HepG2 (cell line): ENCODE results near the gene TMEM214. TPM values are rescaled to one million over a fixed set of nuclear protein-coding genes. Genes with fewer than 3 reads are reported as not detected.
A peak's percentile ranks its signal among the peaks of the same experiment; 100 is the strongest.

ENCODE experiments used
- CREM ChIP-seq, 2 experiments: sonication (generic) in 1 of 2; formaldehyde crosslinking in 1 of 2; IDR thresholded peaks; 2 replicates each; pipeline versions ENCODE4 v1.4.0 to v1.6.1; 2016 to 2020; ENCODE audit warnings: antibody characterized with exemption in 1 of 2, mild to moderate bottlenecking in 1 of 2, missing genetic modification reagents in 1 of 2
- ELF4 ChIP-seq: sonication (generic); formaldehyde crosslinking; IDR thresholded peaks from 2 replicates; pipeline ENCODE4 v1.5.0; 2020; ENCODE audit warnings: missing genetic modification reagents, mild to moderate bottlenecking, moderate library complexity, borderline replicate concordance
- GABPA ChIP-seq, 2 experiments: IDR thresholded peaks; 2 replicates each; pipeline ENCODE4 v1.6.1; 2011 to 2016; ENCODE audit warnings: low read depth in 2 of 2, low read length in 1 of 2, missing biosample characterization in 1 of 2, missing genetic modification characterization in 1 of 2
- HHEX ChIP-seq: IDR thresholded peaks from 2 replicates; pipeline ENCODE4 v1.6.1; 2016; ENCODE audit warnings: control low read depth
- HIVEP1 ChIP-seq: sonication (generic); formaldehyde crosslinking; IDR thresholded peaks from 2 replicates; pipeline ENCODE4 v1.4.0; 2020; ENCODE audit warnings: mild to moderate bottlenecking, missing genetic modification reagents
- KAT2B ChIP-seq: fragments of 150-350 bp; IDR thresholded peaks from 2 replicates; pipeline ENCODE4 v1.6.1; 2014; ENCODE audit warnings: low read depth, low read length, borderline replicate concordance
- KDM4B ChIP-seq: sonication (generic); formaldehyde crosslinking; IDR thresholded peaks from 2 replicates; pipeline ENCODE4 v1.4.0; 2020; ENCODE audit warnings: missing genetic modification reagents
- KDM6A ChIP-seq: IDR thresholded peaks from 2 replicates; pipeline ENCODE4 v1.6.1; 2016; ENCODE audit warnings: low read depth
- MXD3 ChIP-seq: IDR thresholded peaks from 2 replicates; pipeline ENCODE4 v1.6.1; 2016; ENCODE audit warnings: mild to moderate bottlenecking, missing biosample characterization, missing genetic modification reagents
- NCOA2 ChIP-seq: sonication (generic); formaldehyde crosslinking; IDR thresholded peaks from 2 replicates; pipeline ENCODE4 v1.8.0; 2022; ENCODE audit warnings: inconsistent platforms
- NFKB2 ChIP-seq: sonication (generic); formaldehyde crosslinking; IDR thresholded peaks from 2 replicates; pipeline ENCODE4 v1.4.0; 2020; ENCODE audit warnings: missing genetic modification reagents, borderline replicate concordance
- RNF219 ChIP-seq: sonication (generic); formaldehyde crosslinking; IDR thresholded peaks from 2 replicates; pipeline ENCODE4 v1.5.0; 2020; ENCODE audit warnings: mild to moderate bottlenecking, missing genetic modification reagents
- SATB2 ChIP-seq: sonication (generic); formaldehyde crosslinking; IDR thresholded peaks from 2 replicates; pipeline ENCODE4 v1.5.0; 2020; ENCODE audit warnings: missing genetic modification reagents
- TGIF2 ChIP-seq: IDR thresholded peaks from 2 replicates; pipeline ENCODE4 v1.6.1; 2016; ENCODE audit warnings: control low read depth, missing compliant biosample characterization
- TRIM22 ChIP-seq: fragments of 450-650 bp; IDR thresholded peaks from 2 replicates; pipeline ENCODE4 v1.6.1; 2017
- ZBTB42 ChIP-seq: sonication (generic); formaldehyde crosslinking; IDR thresholded peaks from 2 replicates; pipeline ENCODE4 v1.5.0; 2020; ENCODE audit warnings: mild to moderate bottlenecking, missing genetic modification reagents
- ZBTB43 ChIP-seq: sonication (generic); formaldehyde crosslinking; conservative IDR thresholded peaks from 2 replicates; pipeline ENCODE4 v1.4.0; 2020; ENCODE audit warnings: missing genetic modification reagents
- ZFP36 ChIP-seq: fragments of 150-350 bp; IDR thresholded peaks from 2 replicates; pipeline ENCODE4 v1.6.1; 2018; ENCODE audit warnings: borderline replicate concordance, low read length, low read depth; ENCODE audit not compliant: partially characterized antibody
- ZNF644 ChIP-seq: IDR thresholded peaks from 2 replicates; pipeline ENCODE4 v1.6.1; 2016; ENCODE audit warnings: low read depth
- ZNF747 ChIP-seq: sonication (generic); formaldehyde crosslinking; IDR thresholded peaks from 2 replicates; pipeline ENCODE4 v1.8.1; 2023; ENCODE audit warnings: missing genetic modification reagents, mild to moderate bottlenecking, borderline replicate concordance
- ZNF775 ChIP-seq: sonication (generic); formaldehyde crosslinking; IDR thresholded peaks from 2 replicates; pipeline ENCODE4 v1.4.0; 2020; ENCODE audit warnings: missing genetic modification reagents, mild to moderate bottlenecking, moderate library complexity, borderline replicate concordance
- ZNF879 ChIP-seq: sonication (generic); formaldehyde crosslinking; IDR thresholded peaks from 2 replicates; pipeline ENCODE4 v1.8.1; 2023; ENCODE audit warnings: missing genetic modification reagents
- polyA plus RNA-seq, 8 experiments: library from polyadenylated mRNA; depleted of rRNA in 3 of 8; stranded (reverse) in 7 of 8; unstranded in 1 of 8; fragments of >200 nt; fragmentation: Illumina TruSeq in 4 of 8; extraction: Trizol in 4 of 8; gene quantifications; 2 replicates each; pipeline versions ENCODE4 v1.2.1 to v1.2.3, GENCODE V29; 2011 to 2016; ENCODE audit warnings: low read depth in 4 of 8, missing spikeins in 1 of 8, mixed read lengths in 1 of 8; ENCODE audit not compliant: insufficient read depth in 1 of 8
- total RNA-seq, 5 experiments: library from RNA; depleted of rRNA; stranded (reverse); fragments of >200 nt; fragmentation: Illumina TruSeq; extraction: Trizol; gene quantifications; 2 replicates each; pipeline ENCODE4 v1.2.3, GENCODE V29; 2016; ENCODE audit warnings: low read depth in 1 of 5

TMEM214 gene
- total and polyA plus RNA-seq, 2 of the 13 experiments (the other 11 are each of a cell fraction or from before 2014, with no cell fraction given): 58.3 to 132 TPM

GRCh38 chr2:27050996-27051901 is 18.5 kb downstream of the TMEM214 start, which contains the start of gene AGBL5 (continued):
- TF ChIP-seq KAT2B: no peak
- peak; percentile 84; the same call in 1 of the 2 replicates for TF ChIP-seq ZNF879
- TF ChIP-seq NFKB2: peak; percentile 100
- peak; percentile 100 for TF ChIP-seq ZBTB42 (CRISPR knock-in tag)
- TF ChIP-seq ELF4 (CRISPR knock-in tag): peak; percentile 86; the same call in 1 of the 2 replicates
- peak; percentile 63; the same call in 1 of the 2 replicates for TF ChIP-seq TGIF2 (CRISPR knock-in tag)
- peak; percentile 54; the same call in 1 of the 2 replicates for TF ChIP-seq HHEX (CRISPR knock-in tag)
- TF ChIP-seq GABPA (IDR thresholded peaks at IDR 0.05; ENCODE audit: low read depth, low read length): no peak; the same call in 1 of the 2 replicates
- peak; percentile 76 for TF ChIP-seq GABPA (CRISPR knock-in tag; IDR thresholded peaks at IDR 0.05; ENCODE audit: low read depth)
- peak; percentile 86; the same call in 1 of the 2 replicates for TF ChIP-seq RNF219 (CRISPR knock-in tag)
- TF ChIP-seq KDM6A (CRISPR knock-in tag): 0 out of 2 replicates have a peak, but pooled peaks have one; percentile 28
- TF ChIP-seq HIVEP1 (CRISPR knock-in tag): peak; percentile 86
- no peak for TF ChIP-seq ZNF747 (CRISPR knock-in tag)
- TF ChIP-seq ZFP36: no peak
- TF ChIP-seq CREM (IDR thresholded peaks at IDR 0.05): no peak; the same call in 1 of the 2 replicates
- no peak for TF ChIP-seq CREM (CRISPR knock-in tag; IDR thresholded peaks at IDR 0.05)
- TF ChIP-seq ZNF644 (CRISPR knock-in tag): no peak
- peak; percentile 98 for TF ChIP-seq MXD3 (CRISPR knock-in tag)
- 0 out of 2 replicates have a peak, but pooled peaks have one; percentile 70 for TF ChIP-seq SATB2 (CRISPR knock-in tag)
- no peak for TF ChIP-seq TRIM22
- TF ChIP-seq NCOA2: peak; percentile 57; the same call in 1 of the 2 replicates
- TF ChIP-seq ZBTB43 (CRISPR knock-in tag): peak; percentile 94
- peak; percentile 70; the same call in 1 of the 2 replicates for TF ChIP-seq ZNF775 (CRISPR knock-in tag)
- no peak for TF ChIP-seq KDM4B
